Activated CD4-positive, CD25-positive, alpha-beta regulatory T cell treated with anti-CD3 and anti-CD28 coated beads, Interleukin-2, amount 50 U/mL, for 72 hours (primary cell): Measurements from ENCODE around the gene TGM3.

ENCODE experiments used
- DNase-seq: peaks from one replicate; pipeline ENCODE4 v3.0.0; 2021

Gene TGM3

GRCh38 chr20:2285193-2285592 is 10.6 kb upstream of the TGM3 start:
- no peak for DNase-seq

GRCh38 chr20:2285613-2286012 is 10.2 kb upstream of the TGM3 start:
- DNase-seq = no peak

GRCh38 chr20:2287504-2287903 is 8.3 kb upstream of the TGM3 start:
- no peak for DNase-seq

GRCh38 chr20:2289475-2289874 is 6.3 kb upstream of the TGM3 start:
- DNase-seq = no peak

GRCh38 chr20:2290486-2290885 is 5.3 kb upstream of the TGM3 start:
- no peak for DNase-seq

- no peak for DNase-seq
Measured at GRCh38 chr20:2292416-2293110, 3.2 kb upstream of the TGM3 start.

- DNase-seq = no peak
Measured at GRCh38 chr20:2293486-2293885, 2.3 kb upstream of the TGM3 start.

DNA sequence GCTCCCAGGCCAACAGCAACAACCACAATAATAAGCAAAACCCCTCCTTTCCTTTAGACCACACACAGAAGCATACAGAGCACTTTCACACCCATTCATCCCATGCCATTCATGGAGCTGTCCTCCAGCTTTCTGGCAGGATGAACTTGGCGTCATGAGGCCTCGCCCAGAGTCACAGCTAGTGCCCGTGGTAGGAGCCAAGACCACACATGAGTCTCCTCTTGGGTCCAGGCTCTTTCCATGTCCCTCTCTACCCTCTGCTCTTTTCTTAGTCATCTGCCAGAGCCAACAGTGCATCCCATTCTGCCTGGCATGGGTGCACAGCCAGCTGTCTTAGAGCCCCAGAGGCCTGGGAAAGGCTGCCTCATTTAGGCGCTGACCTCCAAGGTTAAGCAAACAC is 1.8 kb upstream of the TGM3 start:
- no peak for DNase-seq

DNA sequence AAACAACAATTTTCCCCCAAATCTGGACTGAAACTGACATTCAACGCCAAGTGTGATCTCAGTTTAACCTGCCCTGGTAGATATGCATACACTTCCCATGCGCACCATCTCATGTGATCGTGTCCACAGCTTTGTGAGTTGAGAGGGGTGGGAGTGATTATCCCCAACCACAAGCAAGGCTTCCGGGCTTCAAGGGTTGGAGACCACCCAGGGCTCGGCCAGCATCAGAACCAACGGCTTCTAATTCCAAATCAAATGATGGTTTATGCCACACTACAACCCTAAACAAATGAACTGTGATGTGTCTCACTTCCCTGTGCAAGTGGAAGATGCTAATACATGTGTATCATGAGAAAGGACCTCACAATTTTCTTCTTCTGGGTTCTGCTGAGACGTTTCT is 515 bp upstream of the TGM3 start:
- no peak for DNase-seq

GRCh38 chr20:2296524-2297356 is 939 bp downstream of the TGM3 start:
- no peak for DNase-seq

DNA sequence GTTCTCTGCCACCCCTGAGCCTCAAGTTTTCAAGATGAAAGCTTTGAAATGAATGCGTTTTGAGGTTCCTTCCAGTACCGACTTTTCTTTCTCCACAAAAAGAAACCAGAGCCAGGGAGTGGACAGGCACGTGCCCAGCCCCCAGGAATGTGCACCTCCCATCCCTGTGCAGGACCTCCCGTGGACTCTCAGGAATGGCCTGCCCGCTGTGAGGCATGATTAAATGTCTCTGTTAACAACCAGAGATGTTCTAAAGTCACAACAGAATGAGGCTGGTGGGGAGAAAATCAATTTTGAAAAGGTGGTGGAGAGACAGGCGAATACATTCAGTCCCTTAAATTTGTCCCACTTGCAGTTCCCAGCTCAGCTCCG is 1.5 kb downstream of the TGM3 start:
- DNase-seq = no peak

DNA sequence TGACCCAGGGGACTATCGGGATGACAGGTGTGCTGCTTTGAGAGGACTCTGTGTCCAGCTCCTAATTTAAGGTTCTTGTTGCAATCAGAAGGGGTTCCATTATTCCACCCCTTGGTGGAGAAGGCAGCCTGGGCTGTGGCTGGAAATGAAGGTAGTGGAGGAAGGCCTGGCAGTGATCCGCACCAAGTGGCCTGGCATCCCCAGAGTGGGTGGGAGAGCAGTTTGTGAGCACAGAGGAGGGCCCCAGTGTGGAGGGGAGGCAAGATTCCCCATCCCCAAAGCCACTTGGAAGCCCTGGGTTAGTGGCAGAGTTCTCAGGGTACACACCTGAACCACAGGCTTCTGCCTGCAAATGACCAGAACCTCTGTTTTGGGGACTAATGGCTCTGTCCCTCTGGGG is 2.3 kb downstream of the TGM3 start:
- DNase-seq = no peak

DNA sequence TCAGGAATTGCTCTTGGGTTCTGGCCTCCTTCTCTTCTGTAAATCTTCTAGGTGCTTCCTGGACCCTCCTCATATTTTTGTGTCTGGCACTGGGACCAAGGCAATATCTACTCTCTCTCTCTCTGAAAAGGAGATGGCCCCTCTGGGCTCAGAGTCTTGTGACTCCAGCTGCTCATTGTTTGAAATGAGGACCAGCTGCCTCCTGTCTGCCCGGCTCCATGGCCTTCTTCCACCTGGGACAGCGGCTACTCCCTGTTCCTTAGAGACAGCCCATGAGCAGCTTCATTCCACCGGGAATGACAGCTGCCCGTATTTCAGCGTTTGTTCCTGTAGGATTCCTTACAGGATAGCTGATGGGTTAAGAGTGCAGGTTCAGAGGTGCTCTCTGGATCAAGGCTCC is 2.9 kb downstream of the TGM3 start:
- no peak for DNase-seq

DNA sequence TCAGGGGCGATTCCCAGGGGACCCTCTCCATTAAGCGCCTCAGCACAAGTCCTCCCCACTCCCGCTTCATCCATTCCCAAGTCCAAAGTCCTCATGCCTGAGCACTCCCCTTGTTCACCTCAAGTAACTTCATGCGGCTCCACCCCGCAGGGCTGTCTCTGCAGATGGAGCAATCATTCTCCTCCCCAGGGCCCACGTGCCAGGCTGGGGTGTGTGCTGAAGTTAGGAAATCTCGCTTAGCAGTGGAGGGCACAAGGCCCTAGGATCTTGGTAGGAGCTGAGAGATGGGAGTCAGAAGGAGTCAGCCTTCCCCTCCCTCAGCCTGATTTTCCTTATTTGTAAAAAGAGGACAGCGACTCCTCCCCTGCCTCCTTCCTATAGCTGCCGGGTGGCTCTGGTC is 3.5 kb downstream of the TGM3 start:
- no peak for DNase-seq

DNA sequence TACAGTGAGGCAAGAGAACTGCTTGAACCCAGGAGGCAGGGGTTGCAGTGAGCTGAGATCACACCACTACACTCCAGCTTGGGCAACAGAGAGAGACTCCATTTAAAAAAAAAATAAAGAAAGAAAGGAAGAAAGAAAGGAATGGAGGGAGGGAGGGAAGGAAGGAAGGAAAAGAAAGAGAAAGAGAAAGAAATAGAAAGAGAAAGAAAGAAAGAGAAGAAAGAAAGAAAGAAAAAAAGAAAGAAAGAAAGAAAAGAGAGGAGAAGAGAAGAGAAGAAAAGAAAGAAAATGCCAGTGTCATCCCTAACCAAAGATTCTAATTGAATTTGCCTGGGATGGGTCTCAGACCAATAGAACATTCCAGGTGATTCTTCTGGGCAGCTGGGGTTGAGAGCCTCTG is 4.2 kb downstream of the TGM3 start:
- DNase-seq = no peak

DNA sequence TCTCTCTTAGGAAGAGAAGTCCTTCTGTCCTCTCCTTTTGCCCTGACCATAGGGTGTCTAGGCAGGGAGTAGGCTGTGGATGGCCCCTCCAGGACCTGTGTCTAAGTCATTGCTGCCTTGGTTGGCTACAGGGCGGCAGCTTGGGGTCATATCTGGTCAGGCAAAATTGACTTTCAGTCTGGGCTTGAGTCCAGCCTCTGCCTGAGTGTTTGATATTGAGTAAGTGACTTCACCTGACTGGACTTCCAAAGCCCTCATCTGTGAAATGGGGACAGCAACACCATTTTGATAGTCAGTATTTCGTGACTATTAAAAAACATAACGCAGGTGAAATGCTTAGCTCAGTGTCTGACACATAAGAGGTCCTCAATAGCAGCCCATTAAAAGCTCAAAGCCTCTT is 4.6 kb downstream of the TGM3 start:
- DNase-seq = no peak

DNA sequence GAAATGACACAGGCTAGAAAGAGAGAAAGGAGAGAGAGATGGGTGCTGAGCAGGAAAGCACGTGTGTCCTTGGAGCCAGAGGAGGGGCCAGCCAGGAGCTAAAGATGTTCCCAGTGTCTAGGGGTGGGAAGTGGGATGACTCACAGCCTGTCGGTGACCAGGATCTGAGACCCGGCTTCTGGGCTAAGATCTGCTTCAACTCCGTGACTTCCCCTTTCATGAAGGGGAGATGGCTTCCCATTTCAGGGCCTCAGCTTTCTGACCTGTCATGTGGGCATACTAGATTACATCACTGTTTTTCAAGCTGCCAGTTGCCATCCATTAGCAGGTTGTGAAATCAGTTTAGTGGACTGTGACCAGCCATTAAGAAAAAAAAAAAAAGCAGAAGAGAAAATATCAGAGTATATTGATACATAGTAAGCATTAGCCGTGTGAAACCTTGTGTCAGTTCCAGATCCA is 5.4 kb downstream of the TGM3 start:
- DNase-seq = no peak

GRCh38 chr20:2302384-2303060 is 6.7 kb downstream of the TGM3 start:
- no peak for DNase-seq

DNA sequence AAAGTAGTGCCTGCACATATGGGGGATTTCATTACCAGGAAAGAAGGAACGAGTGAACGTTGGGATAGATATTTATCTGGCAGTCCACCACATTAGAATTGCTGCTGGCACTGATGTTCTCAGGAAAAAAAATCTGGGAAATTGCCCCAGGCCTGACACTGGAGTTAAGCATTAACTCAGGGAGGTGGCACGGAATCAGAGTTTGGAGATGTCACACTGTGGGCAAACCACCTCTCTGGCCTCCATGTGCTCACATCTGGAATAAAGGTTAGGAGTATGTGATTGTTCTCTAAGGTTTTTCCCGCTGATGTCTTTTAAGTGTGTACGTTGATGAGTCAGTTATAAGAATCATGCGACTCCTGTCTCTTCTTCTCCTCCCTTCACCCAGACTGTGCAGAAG is 7.9 kb downstream of the TGM3 start:
- no peak for DNase-seq

DNA sequence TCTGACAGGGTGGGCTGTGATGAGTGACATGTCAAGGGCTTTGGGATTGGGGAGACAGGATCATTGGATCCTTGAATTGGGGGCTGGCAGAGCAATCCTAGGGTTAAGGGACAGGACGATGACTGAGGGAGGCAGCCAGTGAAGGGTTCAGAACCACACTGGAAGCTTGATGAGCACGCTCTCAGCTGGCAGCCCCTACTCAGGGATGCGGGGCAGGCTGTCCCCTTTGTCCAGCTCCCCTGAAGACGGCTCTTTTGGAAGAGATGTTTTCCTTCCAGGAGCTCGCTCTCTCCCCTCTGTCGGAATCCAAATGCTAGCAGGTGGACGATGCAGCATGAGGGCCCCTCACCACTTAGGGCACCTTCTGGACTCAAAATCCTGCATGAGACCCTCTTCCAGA is 8.4 kb downstream of the TGM3 start:
- no peak for DNase-seq

- no peak for DNase-seq
Measured at GRCh38 chr20:2305029-2305428, 9.2 kb downstream of the TGM3 start.

DNA sequence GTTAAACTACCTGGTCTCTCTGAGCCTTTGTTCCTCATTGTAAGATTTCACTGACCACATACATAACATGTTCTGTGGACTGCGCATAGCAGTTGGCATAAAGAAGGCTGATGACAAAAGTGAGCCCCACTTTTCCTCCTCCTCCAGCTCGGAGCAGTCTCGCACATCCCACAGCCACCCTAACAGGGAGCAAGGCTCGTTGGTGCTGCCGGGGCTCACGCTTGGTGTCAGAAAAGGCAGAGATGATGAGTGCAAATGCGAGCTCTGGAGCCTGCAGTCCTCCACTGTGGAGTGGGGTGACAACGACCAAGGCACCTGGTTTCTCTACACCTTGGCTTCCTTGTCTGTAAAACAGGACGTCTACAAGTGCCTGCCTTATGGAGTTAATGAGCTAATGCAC is 9.7 kb downstream of the TGM3 start:
- no peak for DNase-seq

DNA sequence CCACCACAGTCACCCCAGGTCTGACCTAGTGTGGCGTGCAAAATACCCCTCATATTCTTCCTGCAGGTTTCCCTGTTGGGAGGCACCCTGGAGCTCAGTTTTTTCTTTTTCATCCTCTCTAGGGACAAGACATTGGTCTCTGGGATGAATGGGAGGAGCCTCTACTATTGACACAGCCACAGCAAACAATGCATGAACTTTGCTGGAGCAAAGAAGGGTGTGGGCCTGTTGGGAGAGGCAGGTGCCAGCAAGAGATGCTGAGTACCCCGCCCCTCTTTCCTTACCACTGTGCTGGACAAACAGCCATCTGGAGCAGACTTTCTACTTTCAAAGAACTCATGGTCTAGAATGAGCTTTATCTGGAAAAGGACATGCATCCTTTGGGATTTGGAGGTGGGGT is 10.1 kb downstream of the TGM3 start:
- DNase-seq = no peak

DNA sequence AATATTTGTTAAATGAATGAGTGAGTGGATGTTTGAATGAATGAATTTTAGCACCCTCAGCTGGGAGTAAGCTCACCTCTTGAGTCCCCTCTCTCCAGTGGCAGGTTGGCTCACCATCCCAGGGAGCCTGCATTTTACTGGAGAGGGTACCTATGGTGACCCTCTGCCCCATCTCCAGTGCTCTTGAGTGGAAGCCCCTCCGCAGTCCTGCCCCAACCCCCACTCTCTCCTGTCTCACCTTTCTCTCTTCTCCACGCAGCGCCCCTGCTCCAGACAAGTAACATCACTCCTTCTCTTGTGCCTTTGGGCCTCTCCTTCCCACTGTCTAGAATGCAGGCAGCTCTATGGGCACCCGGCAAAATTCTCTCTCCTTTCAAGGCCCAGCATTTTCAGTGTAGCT is 11.3 kb downstream of the TGM3 start:
- no peak for DNase-seq
